Measurements from ENCODE around the gene RFX4.
A peak's percentile ranks its signal among the peaks of the same experiment; 100 is the strongest.

RFX4 gene

GRCh38 chr12:106767954-106768822 lies 185.4 kb downstream of the RFX4 start:
- DNase-seq = no peak

- DNase-seq = no peak
Observed at GRCh38 chr12:106769078-106769477, 186.3 kb downstream of the RFX4 start.

DNA sequence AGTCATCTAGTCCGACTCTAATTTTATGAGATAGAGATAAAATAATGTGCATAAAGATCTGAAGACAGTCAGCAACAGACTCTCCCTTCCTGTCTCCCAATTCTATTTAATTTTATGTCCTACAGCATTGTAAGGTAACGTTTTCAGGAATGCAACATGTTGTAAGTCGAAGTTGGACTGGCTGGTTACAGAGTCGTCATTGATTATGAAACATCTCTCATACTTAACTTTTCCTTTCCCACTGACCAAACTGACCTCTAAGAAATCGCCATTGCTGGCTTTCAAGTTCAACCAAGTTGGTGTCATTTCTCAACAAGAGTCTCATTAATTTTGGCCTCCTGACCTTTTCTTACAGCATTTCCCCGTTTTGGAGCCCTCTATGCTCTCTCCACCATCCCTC lies 186.7 kb downstream of the RFX4 start:
- DNase-seq = no peak

DNA sequence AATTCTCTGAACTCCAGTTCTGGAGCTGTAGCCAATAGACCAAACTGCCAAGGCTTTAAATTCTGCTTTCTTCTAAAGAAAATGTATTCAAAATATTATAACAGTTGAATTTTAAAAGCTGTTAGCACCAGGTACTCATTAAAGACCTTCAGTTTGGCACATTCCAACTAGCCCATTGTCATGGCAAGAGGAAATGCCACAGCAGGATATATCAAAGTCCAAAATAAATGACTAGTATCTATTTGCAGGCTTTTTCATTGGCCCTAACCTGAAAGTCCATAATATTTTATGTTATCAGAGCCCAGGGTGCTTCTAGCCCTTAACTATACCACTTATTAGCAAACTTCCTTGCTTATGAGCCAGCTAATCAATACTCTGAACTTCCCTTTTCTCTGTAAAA lies 188.6 kb downstream of the RFX4 start:
- DNase-seq = no peak

GRCh38 chr12:106773286-106774004 lies 190.6 kb downstream of the RFX4 start:
- DNase-seq = no peak

- peak; percentile 53 to 91 (median 65) for DNase-seq
Observed at GRCh38 chr12:106774005-106774807, 191.4 kb downstream of the RFX4 start, which contains the start of gene RIC8B. Gene RIC8B (plus strand): TSS chr12:106774682. CDS start chr12:106774746, 64 bp downstream.

DNA sequence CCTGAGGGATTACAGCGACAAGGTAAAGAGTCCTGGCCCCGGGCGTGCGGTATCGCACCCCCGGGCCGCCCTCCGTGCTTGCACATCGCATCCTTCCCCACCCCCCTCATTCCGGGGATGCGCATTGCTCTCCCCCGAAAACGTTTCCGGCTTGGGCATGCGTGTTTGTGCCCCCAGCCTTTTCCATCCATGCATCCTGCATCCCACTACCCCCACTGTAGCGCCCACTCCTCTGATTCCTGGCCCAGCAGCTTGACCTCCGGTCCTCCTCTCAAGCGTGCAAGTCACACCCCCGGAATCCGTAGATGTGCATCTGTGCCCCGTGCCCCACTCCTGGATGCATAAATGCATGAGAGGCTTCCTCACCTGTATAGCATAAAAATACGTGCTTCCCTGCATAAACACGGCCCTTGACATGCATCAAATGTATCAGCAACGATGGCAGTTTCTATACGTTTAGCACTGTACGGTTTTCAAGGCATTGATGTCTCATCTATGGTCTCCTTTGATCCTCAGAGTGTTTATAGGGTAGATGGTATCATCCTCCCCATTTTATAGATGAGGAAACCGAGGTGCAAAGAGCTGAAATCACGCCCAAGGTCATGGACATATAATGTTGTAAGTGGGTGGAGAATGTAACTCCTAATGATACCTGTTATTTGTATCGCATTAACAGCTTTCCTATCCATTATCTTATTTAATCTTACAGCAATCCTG lies 192.2 kb downstream of the RFX4 start:
- peak in 1 of 5 donors; percentile 6 for DNase-seq

- DNase-seq = no peak
Observed at GRCh38 chr12:106776897-106777296, 194.1 kb downstream of the RFX4 start.

- DNase-seq = no peak
Observed at GRCh38 chr12:106780010-106780631, 197.3 kb downstream of the RFX4 start.

DNA sequence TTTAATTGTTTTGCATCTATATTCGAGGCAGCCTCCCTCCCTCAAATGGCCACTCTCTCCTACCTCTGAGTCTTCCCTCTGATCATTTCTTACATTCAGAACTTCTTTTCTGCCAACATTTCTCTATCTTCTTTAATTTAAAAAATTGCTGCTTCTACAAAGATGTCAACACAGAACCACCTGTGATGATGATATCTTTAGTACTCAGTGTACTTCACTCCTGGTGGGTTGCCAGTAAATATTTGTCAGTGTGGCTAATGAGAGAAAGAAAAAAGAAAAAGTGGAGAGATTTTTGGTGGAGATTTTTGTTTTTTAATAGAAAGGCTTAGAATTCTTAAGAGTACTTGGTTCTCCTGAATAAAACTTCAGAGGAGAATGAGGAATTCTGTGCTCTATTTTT lies 199.8 kb downstream of the RFX4 start:
- DNase-seq = no peak

DNA sequence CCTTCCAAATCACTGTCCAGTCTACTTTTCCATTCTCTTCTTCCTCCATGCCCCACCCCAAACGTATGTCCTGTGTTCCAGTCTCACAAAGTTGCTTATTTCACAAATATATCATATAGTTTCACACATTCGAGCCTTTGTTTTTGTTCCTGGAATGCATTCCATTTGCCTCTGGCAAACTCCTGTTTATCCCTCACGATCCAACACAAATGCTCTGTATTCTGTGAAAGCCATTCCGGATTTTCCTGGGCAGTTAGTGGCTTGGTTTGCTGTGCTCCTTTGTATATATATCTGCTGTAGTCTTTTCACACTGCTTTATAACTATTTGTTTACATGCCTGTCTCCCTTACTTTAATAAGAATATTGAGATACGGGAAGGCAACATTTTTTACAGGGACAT lies 200.7 kb downstream of the RFX4 start:
- DNase-seq = no peak

DNA sequence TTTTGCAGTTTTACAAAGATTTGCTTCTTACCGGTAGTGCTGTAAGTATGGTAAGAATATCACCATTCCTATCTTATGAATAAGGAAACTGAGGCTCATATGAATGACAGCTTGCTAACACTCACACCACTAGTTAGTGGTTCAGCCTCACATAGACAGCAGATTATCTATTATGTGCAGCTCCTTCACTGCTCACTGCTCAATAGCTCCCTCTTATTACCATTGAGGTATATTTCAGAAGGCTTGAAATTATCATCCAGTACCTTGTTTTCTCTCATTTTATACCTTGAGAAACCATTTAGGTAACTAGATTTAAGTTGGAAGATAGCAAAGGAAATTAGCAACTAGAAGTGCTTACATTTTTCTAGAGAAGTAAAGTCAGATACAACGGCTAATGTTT lies 207.2 kb downstream of the RFX4 start:
- DNase-seq = no peak

DNA sequence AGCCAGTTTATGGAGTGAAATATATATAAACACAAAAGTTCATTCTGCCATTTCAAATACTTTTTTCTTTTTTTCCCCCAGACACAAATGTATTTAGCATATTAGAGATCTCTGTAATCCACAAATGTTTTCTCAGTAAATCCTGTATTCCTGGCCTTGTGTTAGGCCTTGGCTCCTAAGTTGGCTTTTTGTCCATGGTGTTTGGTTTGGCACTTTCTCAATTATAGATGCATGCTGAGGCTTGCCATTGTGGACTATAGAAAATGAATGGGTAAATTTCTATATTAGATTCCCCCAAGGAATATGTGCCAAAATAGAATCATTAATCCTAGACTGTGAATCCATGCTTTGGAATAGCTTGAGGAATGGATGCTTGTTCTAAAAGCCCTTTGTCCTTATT lies 208.7 kb downstream of the RFX4 start:
- no peak for DNase-seq

DNA sequence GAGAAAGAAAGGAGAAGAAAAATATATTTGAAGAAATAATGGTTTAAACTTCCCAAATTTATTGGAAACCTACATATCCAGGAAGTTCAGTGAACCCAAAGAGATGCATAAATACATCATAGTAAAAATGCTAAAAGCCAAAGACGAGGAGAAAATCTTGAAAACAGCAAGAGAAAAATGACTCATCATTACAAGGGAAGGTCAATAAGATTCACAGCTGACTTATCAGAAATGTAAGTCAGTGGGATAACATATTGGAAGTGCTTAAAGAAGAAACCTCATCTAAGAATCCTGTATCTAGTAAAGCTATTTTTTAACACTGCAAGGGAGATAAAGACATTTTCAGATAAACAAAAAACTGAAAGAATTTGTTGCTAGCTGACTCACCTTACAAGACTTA lies 211.6 kb downstream of the RFX4 start:
- DNase-seq = no peak

DNA sequence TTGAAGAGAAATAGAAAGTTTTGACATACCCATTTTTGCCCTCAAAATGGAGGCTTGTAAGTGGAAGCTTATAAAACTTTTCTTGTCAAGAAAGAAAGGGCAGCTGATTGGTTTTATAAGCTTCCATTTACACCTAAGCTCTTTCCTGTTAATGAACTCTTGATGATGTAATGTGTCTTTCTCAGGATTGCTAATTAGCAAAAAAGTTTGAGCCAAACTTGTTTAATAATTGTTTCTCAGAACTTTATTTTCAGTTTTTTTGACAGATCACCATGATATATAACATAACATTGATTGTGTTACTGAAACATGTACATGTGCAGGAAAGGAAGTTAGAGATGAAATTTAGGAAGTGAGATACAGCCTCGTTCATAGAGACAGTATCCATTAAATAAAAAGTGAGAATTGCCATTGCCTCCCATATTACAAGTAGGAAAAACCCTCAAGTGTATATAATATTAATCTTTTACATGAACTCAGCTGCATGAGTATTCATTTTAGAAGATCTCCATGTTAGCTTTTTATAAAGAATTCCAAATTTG lies 218.4 kb downstream of the RFX4 start:
- DNase-seq = no peak

- DNase-seq = no peak
Observed at GRCh38 chr12:106801830-106802533, 219.2 kb downstream of the RFX4 start.

- DNase-seq = no peak
Observed at GRCh38 chr12:106804668-106805067, 221.9 kb downstream of the RFX4 start.
